NCI-H2029 treated with DMSO at 0.1 percent for 48 hours (cell line): ENCODE measurements around the gene TSC22D4.

Experiments
- DNase-seq: peaks from one replicate; lab custom pipeline; 2025; lab: John Stamatoyannopoulos, UW

TSC22D4 gene

DNA sequence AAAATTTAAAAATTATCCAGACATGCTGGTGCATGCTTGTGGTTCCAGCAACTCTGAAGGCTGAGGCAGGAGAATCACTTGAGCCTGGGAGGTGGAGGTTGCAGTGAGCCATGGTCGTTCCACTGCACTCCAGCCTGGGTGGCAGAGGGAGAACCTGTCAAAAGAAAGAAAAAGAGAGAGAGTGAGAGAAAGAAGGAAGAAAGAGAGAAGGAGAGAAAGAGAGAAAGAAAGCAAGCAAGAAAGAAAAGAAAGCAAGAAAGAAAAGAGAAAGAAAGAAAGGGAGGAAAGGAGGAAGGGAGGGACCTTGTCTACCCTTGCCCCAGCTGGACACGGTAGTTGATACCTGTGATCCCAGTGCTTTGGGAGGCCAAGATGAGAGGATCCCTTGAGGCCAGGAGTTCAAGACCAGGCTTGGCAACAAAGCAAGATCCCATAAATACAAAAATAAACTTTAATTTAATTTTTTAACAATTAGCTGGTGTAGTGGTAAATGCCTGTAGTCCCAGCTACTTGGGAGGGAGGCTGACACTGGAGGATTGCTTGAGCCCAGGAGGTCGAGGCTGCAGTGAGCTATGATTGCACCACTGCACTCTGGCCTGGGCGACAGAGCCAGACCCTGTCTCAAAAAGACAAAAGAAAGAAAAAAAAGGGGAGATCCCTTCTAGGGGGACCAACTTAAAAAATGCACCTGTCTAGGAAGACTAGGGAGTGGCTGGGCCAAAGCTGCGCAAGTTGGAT, 13.9 kb upstream of the TSC22D4 start:
- no peak for DNase-seq

DNA sequence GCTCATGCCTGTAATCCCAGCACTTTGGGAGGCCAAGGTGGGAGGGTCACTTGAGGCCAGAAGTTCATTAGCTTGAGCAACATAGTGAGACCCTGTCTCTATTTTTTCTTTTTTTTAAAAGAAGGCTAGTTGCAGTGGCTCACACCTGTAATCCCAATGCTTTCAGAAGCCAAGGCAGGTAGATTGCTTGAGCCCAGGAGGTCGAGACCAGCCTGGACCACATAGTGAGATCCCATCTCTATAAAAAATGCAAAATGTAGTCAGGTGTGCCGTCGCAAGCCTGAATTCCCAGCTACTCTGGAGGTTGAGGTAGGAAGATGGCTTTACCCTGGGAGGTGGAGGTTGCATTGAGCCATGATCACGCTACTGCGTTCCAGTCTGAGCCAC, 12.2 kb upstream of the TSC22D4 start:
- no peak for DNase-seq

DNA sequence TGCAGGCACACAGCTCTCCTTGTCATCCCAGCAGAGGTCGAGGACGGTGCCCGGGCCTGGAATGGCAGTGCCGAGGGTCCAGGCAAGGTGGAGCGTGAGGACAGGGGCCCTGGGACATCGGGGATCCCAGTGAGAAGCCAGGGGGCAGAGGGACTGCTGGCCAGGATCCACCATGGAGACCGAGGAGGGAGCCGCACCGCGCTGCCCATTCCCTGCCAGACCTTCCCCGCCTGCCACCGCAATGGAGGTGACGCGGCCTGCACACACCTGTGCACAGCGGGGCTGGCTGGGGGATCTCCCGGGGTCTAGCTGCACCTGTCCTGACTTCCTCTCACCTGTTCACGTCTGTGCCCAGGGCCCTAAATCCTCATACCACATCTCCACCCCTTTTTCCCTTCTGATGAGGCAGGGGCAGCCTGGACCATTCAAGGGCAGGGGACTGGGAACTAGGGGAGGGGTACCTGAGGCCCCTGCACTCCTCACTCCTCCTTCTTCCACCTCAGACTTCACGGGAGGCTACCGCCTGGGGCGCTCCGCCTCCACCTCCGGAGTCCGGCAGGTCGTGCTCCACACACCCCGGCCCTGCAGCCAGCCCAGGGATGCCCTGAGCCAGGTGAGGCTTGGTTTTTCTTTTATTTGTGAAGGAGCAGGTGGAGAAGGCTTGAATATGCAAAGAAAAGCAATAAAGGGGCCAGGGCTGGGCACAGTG, 11.6 kb upstream of the TSC22D4 start:
- DNase-seq = no peak

DNA sequence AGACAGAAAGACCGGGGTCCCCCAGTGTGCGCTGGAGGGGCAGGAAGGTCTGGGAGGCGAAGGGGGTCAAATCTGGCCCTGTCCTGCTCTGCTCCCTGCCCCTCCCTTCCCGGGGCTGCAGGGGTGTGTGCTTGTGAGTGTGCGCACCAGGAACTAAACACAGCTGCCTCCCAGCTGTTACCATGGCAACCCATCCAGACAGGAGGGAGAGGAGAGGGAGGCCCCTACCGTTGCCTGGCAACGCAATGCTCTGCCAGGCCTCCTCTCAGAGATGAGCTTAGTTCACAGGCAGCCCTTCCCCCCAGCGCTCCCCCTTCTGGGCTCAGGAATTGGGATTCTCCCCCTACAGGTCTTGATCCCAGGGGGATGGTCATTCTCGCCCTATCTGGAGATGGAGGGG, 10.8 kb upstream of the TSC22D4 start:
- peak; percentile 80 for DNase-seq

DNA sequence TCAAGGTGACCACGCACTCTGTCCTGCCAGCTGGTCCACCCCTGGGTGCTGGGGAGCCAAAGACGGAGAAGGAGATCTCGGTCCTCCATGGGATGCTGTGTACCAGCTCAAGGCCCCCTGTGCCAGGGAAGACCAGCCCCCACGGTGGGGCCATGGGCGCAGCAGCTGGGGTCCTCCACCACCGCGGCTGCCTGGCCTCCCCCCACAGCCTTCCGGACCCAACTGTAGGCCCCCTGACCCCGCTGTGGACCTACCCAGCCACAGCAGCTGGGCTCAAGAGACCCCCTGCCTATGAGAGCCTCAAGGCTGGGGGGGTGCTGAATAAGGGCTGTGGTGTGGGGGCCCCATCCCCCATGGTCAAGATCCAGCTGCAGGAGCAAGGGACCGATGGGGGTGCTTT, 10.1 kb upstream of the TSC22D4 start:
- DNase-seq = no peak

DNA sequence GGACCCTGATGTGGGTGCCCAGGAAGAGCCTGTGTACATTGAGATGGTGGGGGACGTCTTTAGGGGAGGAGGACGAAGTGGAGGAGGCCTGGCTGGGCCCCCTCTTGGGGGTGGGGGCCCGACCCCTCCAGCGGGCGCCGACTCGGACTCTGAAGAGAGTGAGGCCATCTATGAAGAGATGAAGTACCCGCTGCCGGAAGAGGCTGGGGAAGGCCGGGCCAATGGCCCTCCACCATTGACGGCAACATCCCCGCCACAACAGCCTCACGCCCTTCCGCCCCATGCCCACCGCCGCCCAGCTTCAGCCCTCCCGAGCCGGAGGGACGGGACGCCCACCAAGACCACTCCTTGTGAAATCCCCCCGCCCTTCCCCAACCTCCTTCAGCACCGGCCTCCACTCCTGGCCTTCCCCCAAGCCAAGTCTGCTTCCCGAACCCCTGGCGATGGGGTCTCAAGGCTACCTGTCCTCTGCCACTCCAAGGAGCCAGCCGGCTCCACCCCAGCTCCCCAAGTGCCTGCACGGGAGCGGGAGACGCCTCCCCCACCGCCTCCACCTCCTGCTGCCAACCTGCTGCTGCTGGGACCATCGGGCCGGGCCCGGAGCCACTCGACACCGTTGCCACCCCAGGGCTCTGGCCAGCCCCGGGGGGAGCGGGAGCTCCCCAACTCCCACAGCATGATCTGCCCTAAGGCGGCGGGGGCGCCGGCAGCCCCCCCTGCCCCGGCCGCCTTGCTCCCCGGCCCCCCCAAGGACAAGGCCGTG, 9.5 kb upstream of the TSC22D4 start:
- DNase-seq = no peak

DNA sequence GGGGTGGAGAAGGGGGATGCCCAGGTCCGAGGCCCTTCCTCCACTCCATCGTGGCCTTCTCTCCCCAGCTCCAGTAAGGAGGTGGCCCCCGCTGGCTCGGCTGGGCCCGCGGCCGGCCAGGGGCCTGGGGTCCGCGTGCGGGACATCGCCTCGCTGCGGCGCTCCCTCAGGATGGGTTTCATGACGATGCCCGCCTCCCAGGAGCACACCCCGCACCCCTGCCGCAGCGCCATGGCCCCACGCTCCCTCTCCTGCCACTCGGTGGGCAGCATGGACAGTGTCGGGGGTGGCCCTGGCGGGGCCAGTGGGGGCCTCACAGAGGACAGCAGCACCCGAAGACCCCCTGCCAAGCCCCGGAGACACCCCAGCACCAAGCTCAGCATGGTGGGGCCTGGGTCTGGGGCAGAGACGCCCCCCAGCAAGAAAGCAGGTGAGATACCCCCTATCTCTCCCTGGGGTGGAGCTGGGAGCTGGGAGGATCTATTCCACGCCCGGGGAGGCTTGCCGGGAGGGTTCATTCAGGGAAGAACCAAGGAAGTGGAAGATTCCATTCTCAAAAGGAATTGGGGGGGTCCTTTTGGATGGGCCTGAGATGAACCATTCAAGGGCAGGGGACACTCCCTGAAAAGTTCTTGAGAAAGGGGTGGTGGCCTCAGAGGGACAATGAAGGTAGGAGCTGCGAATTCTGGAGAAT, 7.9 kb upstream of the TSC22D4 start:
- DNase-seq = no peak

DNA sequence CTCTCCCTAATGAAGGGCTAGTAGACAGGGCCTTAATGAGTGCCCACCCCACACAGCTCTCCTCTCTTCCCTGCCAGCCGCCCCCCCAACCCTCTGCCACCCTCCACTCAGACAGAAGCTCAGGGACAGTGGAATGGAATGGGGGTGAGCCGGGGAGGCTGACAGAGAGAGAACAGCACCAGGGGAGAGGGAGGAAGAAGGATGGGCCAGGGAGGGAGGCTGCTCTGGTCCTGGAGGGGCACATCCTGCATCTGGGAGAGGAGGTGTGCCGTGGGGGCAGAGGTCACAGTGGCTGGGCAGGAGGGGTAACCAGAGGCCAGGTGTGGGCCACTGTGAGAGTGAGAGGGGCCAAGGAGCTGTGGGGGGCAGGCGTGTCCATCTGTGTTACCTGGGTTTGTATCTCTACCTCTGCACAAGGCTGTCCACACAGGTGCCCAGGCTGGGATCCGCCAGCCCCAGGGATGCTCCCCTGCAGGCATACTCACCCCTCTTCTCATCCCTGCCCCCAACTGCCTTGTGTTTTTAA, 7.2 kb upstream of the TSC22D4 start:
- no peak for DNase-seq

DNA sequence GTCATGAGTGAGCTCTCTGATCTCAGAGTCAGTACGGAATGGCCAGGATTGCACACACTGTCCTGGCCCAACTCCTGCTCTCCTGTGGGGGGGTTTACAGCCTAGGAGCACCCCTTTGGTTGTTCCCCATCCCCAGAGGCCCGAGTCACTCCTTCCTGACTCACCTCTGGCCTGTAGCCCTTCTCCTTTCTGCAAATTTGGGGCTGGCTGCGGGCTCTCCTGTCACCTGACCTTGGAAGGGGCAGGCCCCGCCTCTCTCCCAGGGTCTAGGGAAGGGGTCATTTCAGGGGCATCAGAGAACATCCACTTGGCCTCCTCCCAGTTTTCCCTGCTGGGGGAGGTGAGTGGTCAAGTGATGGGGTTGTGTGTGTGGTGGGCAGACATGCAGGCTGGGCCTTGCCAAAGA, 6.5 kb upstream of the TSC22D4 start:
- DNase-seq = no peak

DNA sequence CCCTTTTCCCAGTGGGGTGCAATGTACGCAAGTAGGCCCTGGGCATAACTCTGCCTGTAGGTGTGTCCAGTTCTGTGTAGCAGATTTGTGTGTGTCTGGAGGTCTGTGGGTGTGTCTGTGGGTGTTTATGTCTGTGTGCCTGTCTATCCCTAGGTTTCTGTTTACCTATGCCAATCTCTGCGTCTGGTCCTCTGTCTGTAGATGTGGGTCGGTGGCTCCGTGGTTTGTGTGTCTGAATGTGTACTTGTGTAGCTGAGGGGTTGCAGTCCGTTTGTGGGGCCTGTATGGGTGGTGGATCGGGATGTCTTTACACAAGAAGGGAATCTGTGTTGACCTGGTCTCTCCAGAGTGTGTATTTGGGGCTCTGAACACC, 5.6 kb upstream of the TSC22D4 start:
- no peak for DNase-seq

DNA sequence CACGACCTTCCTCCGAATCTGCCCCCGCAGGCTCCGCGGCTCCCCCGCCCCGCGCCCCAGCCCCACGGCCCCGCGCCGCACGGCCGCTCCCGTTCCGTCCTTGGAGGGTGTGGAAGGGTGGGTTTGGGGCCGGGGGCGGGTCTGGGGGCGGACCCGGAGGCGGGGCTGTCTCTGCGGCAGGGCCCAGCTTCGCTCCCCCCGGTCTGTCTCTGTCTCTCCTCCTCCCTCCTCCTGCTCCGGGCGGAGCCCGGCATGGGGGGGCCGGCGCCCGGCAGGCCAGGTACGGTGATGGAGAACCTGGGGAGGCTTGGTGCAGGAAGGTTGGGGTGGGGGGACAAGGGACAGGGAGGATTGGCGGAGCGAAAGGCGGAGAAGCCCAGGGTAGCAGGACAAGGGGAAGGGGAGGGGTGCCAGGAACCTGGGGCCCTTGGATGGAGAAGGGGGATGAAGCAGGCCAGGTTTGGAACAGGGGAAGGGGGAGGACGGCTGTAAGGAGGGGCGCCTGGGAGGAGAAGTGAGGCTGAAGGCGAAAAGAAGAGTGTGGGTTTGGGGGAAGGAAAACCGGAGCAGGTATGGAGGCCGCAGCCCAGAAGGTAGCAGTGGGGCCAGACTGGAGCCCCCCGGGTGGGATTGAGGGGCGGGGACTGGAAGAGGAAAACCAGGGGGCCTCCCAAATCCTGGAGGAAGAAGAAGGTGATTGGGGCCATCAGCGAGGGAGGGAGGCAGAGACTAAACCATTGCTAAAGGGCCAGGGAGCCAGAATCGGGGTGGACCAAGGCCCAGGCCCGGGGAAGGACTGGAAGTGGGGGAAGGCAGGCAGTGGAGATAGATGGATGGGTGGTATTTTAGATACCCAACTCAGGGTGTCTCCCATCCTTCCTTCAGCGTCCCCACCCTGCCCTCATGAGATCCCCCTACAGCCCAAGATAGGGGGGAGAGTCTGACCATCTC, 5.0 kb upstream of the TSC22D4 start, which contains the start of gene NYAP1:
Gene NYAP1 (plus strand): TSS at position 206 of the 951 bp plus-strand sequence. CDS start 1,385 bp downstream, outside the sequence.
- no peak for DNase-seq

DNA sequence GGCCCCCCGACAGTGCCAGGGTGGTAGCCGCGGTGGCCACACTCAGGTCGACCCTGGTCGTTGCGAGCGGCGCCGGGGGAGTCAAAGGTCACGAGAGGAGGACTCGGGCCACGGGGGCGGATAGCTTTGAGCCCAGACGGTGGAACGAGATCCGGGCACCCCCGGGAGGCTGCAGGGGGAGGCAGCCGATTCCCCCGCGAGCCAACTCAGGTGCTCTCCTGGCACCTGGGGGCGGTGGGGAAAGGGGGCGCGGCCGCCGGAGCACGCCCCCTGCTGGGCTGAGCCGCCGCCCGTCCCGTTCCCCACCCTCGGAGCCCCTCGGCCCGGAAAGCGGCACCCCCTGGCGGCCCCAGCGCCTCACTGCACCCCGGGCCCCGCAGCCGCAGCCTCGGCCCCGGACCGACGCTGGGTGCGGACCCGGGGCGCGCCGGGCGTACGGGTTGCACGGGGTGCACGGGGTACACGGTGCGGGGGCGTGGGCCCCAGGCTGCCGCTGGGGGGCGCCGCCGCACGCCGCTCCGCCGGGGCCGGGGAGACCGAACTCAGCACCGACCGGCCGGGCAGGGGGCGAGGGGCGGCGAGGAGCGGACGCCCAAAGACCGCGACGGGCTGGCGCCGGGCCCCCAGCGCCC, 4.2 kb upstream of the TSC22D4 start:
- no peak for DNase-seq

DNA sequence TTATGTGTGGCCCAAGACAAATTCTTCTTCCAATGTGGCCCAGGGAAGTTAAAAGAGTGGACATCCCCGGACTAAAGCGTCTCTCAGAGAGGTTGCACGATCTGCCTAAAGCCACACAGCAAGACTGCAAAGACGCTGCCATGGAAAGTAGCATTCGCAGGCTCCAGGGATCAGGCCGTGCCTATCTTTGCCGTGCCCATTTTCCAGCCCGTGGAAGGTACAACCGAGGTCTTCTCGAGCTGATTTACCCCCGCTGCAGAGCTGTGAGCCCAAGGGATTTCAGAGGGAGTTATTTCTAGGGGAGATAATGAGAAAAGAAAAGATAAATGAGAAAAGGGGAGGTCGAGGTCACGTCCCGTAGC, 3.7 kb upstream of the TSC22D4 start:
- DNase-seq = no peak

DNA sequence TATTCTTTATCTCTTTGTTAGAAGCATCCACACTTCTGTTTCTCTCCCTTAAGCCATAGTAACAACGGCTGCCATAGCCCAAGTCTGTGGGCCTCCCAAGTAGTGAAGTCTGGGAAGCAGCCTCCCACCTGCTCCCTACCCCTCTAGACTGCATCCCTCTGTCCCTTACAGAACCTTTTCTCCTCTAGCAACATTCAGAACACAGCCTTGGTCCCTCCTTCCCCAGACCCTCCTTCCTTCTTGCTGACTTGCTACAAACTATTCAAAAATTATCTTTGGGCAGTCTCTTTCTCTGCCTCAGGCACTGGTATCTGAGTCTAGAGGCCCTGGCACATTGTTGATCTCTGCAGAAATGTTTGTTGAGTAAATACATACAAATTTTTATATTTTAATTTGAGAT, 2.5 kb upstream of the TSC22D4 start:
- DNase-seq = no peak

DNA sequence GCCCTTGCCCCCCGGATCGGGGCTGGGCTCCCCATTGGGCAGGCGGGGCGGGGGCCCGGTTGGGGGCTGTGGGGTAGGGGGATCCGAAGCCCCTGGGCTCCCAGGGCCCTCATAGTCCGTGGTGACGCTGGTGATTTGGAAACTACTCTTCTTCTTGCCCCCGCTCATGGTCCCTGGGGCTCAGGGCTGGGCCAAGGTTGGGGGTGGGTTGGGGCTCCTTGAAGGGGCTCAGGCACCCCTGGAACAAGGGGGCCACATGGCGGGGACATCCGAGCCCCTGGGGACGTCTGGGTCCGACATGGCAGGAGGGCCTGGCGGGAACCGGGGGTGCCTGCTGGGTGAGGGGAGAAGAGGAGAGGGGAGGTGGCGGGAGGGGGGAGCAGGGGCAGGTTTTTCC, 1.1 kb downstream of the TSC22D4 start:
- DNase-seq = no peak

DNA sequence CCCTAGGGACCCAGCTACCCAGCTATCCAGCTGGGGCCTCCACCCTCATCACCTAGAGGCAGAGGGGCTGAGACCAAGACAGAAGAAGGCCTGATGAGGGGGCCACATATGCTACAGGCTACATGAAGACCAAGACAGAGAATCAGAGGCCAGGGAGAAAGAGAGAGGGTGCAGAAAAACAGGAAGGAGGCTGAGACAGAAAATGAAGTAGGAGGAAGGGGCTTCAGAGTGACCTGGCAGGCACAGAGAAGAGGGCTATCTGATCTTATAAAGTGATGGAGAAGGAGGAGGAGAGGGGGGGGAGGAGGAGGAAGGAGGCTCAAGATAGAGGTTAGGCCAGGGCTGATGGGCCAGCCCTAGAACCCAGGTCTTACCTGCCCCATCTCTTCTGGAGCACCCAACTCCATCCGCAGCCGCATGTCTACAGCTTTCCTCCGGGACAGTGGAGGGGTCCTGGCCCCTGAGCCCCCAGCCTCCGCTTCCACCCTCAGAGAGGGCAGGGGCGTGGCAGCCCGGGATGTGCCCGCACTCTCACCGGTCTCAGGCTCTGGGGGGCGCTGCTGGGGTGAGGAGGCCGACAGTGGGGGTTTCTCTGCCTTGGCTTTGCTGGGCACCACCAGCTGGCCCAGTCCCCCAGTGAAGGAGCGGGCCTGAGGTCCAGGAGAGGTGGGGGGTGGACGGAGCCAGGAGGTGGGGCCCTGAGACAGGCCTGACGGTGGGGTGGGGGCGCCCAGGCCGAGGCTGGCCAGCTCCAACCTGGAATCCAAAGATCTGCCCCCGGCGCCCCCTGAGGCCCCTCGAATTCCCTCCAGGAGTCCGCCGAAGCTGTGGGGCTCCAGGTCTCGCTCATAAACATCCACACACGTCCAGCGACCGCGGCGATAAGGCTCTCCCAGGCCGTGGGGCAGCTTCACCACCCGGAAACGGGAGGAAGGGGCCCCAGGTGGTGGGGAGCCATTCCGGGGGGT, 1.8 kb downstream of the TSC22D4 start:
- no peak for DNase-seq

DNA sequence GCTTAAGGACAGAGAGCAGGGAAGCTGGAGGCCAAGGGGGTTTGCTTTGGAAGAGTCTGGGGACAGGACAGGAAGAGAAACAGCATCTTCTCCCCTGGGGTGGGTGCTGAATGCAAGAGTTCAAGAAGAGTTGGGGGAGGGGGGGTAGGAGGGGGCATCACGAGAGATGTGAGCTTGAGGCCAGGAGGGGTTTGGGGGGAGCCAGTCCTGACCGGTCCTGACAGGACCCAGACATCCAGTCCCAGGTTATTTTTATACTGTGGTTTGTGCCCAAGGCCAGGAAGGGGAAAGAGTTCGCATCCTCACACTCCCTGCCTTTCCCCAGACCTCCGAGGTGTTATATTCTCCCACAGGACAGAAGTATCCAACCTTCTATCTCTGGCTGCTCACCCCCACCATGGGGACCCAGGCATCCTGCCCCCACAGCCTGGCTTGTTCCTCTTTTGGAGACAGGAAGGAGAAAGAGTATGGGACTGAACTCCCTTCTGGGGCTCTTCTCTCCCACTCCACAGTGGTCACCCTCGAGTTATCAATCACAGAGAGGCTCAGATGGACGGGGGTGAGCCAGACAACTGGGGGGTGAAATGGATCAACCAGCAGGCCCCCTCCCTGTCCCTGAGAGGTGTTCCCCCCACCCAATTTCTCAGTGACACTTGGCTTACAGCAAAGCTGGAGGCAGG, 2.8 kb downstream of the TSC22D4 start:
- DNase-seq = no peak

DNA sequence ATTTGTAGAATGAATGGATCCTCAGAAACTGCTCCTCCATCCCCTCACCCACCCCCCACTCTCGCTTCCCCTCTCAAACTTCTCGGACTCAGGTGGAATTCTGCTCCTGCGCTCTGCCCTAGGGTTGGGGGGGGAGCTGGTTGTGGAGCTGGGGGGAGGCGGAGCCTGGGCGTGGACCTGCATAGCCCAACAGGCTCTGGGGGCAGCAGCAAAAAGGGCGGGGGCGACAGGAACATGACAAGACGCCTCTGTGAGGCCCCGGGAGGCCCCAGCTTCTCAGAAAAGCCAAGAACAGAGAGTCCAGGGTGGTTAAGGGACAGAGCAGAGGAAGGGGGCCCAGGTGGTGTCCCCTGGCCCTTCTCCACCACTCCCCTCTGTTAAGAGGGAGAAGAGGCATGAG, 3.5 kb downstream of the TSC22D4 start:
- no peak for DNase-seq
